HG03432 (cell line): ENCODE measurements around the gene DLGAP4.

Experiments
- ATAC-seq: cut with Tn5 transposase; IDR thresholded peaks from one replicate; pipeline ENCODE4 v1.9.1; 2021; ENCODE audit warnings: mild to moderate bottlenecking, moderate library complexity; ENCODE audit not compliant: unreplicated experiment

Gene DLGAP4

GRCh38 chr20:36399969-36400545, 93.9 kb downstream of the DLGAP4 start:
- ATAC-seq = no peak

- ATAC-seq = no peak
Measured at GRCh38 chr20:36400909-36401735, 95.0 kb downstream of the DLGAP4 start.

- no peak for ATAC-seq
Measured at GRCh38 chr20:36402708-36403107, 96.6 kb downstream of the DLGAP4 start.

- ATAC-seq = no peak
Measured at GRCh38 chr20:36404435-36404978, 98.4 kb downstream of the DLGAP4 start.

GRCh38 chr20:36405255-36405654, 99.1 kb downstream of the DLGAP4 start:
- no peak for ATAC-seq

GRCh38 chr20:36407199-36407733, 101.1 kb downstream of the DLGAP4 start:
- ATAC-seq = no peak

- no peak for ATAC-seq
Measured at GRCh38 chr20:36408219-36408618, 102.1 kb downstream of the DLGAP4 start.

GRCh38 chr20:36411861-36412454, 105.8 kb downstream of the DLGAP4 start:
- ATAC-seq = no peak

- ATAC-seq = no peak
Measured at GRCh38 chr20:36415475-36416002, 109.4 kb downstream of the DLGAP4 start.

GRCh38 chr20:36418711-36419110, 112.6 kb downstream of the DLGAP4 start:
- ATAC-seq = no peak

GRCh38 chr20:36421641-36422040, 115.5 kb downstream of the DLGAP4 start:
- ATAC-seq = no peak

GRCh38 chr20:36424314-36424713, 118.2 kb downstream of the DLGAP4 start:
- no peak for ATAC-seq

GRCh38 chr20:36425166-36425565, 119.0 kb downstream of the DLGAP4 start:
- ATAC-seq = no peak

GRCh38 chr20:36431604-36432003, 125.5 kb downstream of the DLGAP4 start:
- ATAC-seq = no peak

GRCh38 chr20:36432096-36432495, 126.0 kb downstream of the DLGAP4 start:
- no peak for ATAC-seq

GRCh38 chr20:36434383-36434782, 128.2 kb downstream of the DLGAP4 start:
- ATAC-seq = no peak

- no peak for ATAC-seq
Measured at GRCh38 chr20:36435124-36435523, 129.0 kb downstream of the DLGAP4 start.

- no peak for ATAC-seq
Measured at GRCh38 chr20:36435592-36436541, 129.7 kb downstream of the DLGAP4 start.

GRCh38 chr20:36439040-36439730, 133.0 kb downstream of the DLGAP4 start:
- no peak for ATAC-seq

GRCh38 chr20:36439731-36440072, 133.6 kb downstream of the DLGAP4 start:
- no peak for ATAC-seq
